ENCODE data around the gene MAGEH1.
"Not testable (repeated sequence)": the region's sequence is repeated elsewhere in the genome, so short reads cannot be mapped to it uniquely, and the experiment has no call there.

DNA sequence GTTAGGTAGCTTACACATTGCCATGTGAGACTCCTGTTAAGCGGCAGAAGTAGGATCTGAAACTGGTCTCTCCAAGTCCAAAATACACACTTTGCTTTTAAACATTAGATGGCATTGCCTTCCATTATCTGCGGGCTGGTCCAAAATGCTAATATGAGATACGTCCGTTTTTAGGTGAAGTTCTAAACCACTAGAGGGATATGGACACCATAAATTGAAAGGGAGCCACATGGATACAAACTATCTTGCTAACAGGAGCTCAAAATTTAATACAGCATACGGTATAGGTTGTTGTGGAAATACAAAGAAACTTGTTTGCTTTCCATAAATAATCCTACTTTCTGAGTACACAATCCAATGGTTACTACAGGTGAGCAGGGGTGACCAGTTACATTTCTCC lies 13.9 kb downstream of the MAGEH1 start:
- TF ChIP-seq, protein P1, sequence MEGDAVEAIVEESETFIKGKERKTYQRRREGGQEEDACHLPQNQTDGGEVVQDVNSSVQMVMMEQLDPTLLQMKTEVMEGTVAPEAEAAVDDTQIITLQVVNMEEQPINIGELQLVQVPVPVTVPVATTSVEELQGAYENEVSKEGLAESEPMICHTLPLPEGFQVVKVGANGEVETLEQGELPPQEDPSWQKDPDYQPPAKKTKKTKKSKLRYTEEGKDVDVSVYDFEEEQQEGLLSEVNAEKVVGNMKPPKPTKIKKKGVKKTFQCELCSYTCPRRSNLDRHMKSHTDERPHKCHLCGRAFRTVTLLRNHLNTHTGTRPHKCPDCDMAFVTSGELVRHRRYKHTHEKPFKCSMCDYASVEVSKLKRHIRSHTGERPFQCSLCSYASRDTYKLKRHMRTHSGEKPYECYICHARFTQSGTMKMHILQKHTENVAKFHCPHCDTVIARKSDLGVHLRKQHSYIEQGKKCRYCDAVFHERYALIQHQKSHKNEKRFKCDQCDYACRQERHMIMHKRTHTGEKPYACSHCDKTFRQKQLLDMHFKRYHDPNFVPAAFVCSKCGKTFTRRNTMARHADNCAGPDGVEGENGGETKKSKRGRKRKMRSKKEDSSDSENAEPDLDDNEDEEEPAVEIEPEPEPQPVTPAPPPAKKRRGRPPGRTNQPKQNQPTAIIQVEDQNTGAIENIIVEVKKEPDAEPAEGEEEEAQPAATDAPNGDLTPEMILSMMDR (conservative IDR thresholded peaks at IDR 0.05; ENCODE audit: low read length), result not testable (repeated sequence)
- not testable (repeated sequence) for TF ChIP-seq EZH2phosphoT487 (IDR thresholded peaks at IDR 0.05; ENCODE audit: borderline replicate concordance, low read depth, low read length)

Measured in OCI-LY7 (cell line).